PC-9 (cell line): ENCODE data around the gene DNAJB7. TPM values are rescaled to one million over a fixed set of nuclear protein-coding genes. Genes with fewer than 3 reads are reported as not detected.

Source experiments
- BruUV-seq: library from RNA; stranded (reverse); fragments of 400-500 nt; replicated peaks from 2 replicates; lab custom pipeline; 2021; lab: Mats Ljungman, UMichigan
- CTCF ChIA-PET: fragments of 300-600 bp; sonication (Branson Sonifier 250); formaldehyde crosslinking; loops from one replicate; lab custom pipeline; 2022; ENCODE audit warnings: antibody characterized with exemption; lab: Charles Lee
- POLR2A ChIA-PET: fragments of 300-600 bp; sonication (Branson Sonifier 250); formaldehyde crosslinking; loops from one replicate; lab custom pipeline; 2022; ENCODE audit warnings: antibody characterized with exemption; ENCODE audit not compliant: unreplicated experiment; lab: Charles Lee
- DNase-seq, 2 experiments: peaks; one replicate each; pipeline versions ENCODE4 v3.0.0 to v3.0.0-alpha.2; 2015 to 2022; ENCODE audit warnings: mixed read lengths in 1 of 2
- H2AFZ ChIP-seq: fragments of 200-600 bp; sonication (generic); 2 replicates; pipeline ENCODE4 v1.8.1; 2017; ENCODE audit warnings: antibody characterized with exemption
- H3F3A ChIP-seq: fragments of 200-600 bp; sonication (generic); 2 replicates; pipeline ENCODE4 v1.8.1; 2017; ENCODE audit warnings: antibody characterized with exemption, mild to moderate bottlenecking, low read depth; ENCODE audit not compliant: insufficient read depth
- H3K27ac ChIP-seq: fragments of 200-600 bp; sonication (generic); 2 replicates; pipeline ENCODE4 v1.6.1; 2016; ENCODE audit warnings: mixed run types
- H3K27me3 ChIP-seq: fragments of 200-600 bp; sonication (generic); 2 replicates; pipeline ENCODE4 v1.6.1; 2016; ENCODE audit warnings: low read depth, mixed run types; ENCODE audit not compliant: insufficient read depth
- H3K36me3 ChIP-seq: fragments of 200-600 bp; sonication (generic); 2 replicates; pipeline ENCODE4 v1.6.1; 2016; ENCODE audit warnings: low read depth, mixed run types
- H3K4me1 ChIP-seq: fragments of 200-600 bp; sonication (generic); replicated peaks from 2 replicates; pipeline ENCODE4 v1.6.1; 2016; ENCODE audit warnings: mixed run types; ENCODE audit not compliant: insufficient read depth
- H3K4me2 ChIP-seq: fragments of 200-600 bp; sonication (generic); 2 replicates; pipeline ENCODE4 v1.6.1; 2017; ENCODE audit warnings: mixed run types
- H3K4me3 ChIP-seq: fragments of 200-600 bp; sonication (generic); 2 replicates; pipeline ENCODE4 v1.6.1; 2016; ENCODE audit warnings: mixed run types
- H3K79me2 ChIP-seq: fragments of 200-600 bp; sonication (generic); 2 replicates; pipeline ENCODE4 v1.6.1; 2017; ENCODE audit warnings: low read depth, mixed run types
- H3K9me2 ChIP-seq: fragments of 200-600 bp; sonication (generic); 2 replicates; pipeline ENCODE4 v1.8.1; 2017; ENCODE audit warnings: mild to moderate bottlenecking; ENCODE audit not compliant: insufficient read depth
- H3K9me3 ChIP-seq: fragments of 200-600 bp; sonication (generic); 2 replicates; pipeline ENCODE4 v1.8.1; 2016; ENCODE audit warnings: low read depth; ENCODE audit not compliant: insufficient read depth
- H4K20me1 ChIP-seq: fragments of 200-600 bp; sonication (generic); 2 replicates; pipeline ENCODE4 v1.8.1; 2017; ENCODE audit not compliant: insufficient read depth
- CTCF ChIP-seq: fragments of 200-600 bp; sonication (generic); conservative IDR thresholded peaks from 2 replicates; pipeline ENCODE4 v1.6.1; 2017; ENCODE audit warnings: mixed run types, antibody characterized with exemption, mild to moderate bottlenecking, moderate library complexity
- EZH2 ChIP-seq: fragments of 200-600 bp; sonication (generic); IDR thresholded peaks from 2 replicates; pipeline ENCODE4 v1.8.0; 2017; ENCODE audit warnings: antibody characterized with exemption, low read depth
- intact Hi-C: fragments of 100-400 bp; cut with micrococcal nuclease; formaldehyde crosslinking; loops from one replicate; pipeline ENCODE4 v1.10.0; 2022; ENCODE audit not compliant: unreplicated experiment
- total RNA-seq: library from RNA; stranded (reverse); gene quantifications from 2 replicates; pipeline ENCODE4 v1.2.3, GENCODE V29; 2021

The DNAJB7 gene
- total RNA-seq, 1 experiment from 2014 or later = not detected

GRCh38 chr22:40867109-40867508, 5.2 kb upstream of the DNAJB7 start:
- Histone ChIP-seq H3F3A (0 out of 2 replicates have a peak, but pooled peaks cover 11% of the 10 kb centered on the region), H3K27ac (no peak overlapping the region; the same call in 1 of the 2 replicates), H3K4me1 (no peaks in the 10 kb centered on the region), H4K20me1 (peaks cover 6% of the 10 kb centered on the region; the same call in 1 of the 2 replicates), H2AFZ (no peak overlapping the region), H3K27me3 (no peaks in the 10 kb centered on the region), H3K9me2 (no peaks in the 10 kb centered on the region), H3K79me2 (peaks cover 21% of the 10 kb centered on the region), H3K4me2 (no peak overlapping the region), H3K36me3 (peaks cover 13% of the 10 kb centered on the region), H3K4me3 (no peak overlapping the region), H3K9me3 (no peaks in the 10 kb centered on the region)
- CTCF ChIA-PET = interaction anchor here (0.5 kb wide), 1 partner anchor 35 kb away, joined by 4 read pairs; no protein-coding TSS in a partner anchor
- TF ChIP-seq EZH2 = no peak
- no TSS peak for BruUV-seq
- intact Hi-C loops = no loop called here
- POLR2A ChIA-PET = interaction anchor here (0.6 kb wide), 1 partner anchor 11 kb away, joined by 14 read pairs; the partner anchor contains the start of gene ST13
- DNase-seq = no peak

DNA sequence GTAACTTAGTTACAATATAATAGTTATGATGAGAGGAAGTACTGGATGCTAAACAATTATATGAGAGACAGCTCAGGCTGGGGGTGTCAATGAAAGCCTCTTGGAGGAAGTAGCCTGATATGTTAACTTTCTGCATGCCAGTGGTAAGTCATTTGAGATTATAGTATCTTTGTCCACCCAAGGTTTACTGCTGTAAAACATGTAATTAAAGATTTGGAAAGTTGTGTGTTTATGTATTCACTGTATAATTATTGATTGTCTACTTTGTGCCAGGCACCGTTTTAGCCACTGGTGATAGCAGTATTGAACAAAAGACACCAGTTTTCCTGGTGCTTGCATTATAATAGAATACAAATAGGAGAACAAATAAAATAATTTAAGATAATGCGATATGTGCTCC, 624 bp upstream of the DNAJB7 start:
- Histone ChIP-seq H3K4me1 (peaks cover 15% of the 10 kb centered on the region), H3K36me3 (peaks cover 6% of the 10 kb centered on the region; the same call in 1 of the 2 replicates), H3K9me2 (no peaks in the 10 kb centered on the region), H3K4me3 (no peak overlapping the region), H3F3A (peaks cover 15% of the 10 kb centered on the region; the same call in 1 of the 2 replicates), H2AFZ (no peak overlapping the region), H3K9me3 (no peaks in the 10 kb centered on the region), H4K20me1 (peaks cover 16% of the 10 kb centered on the region; the same call in 1 of the 2 replicates), H3K4me2 (no peak overlapping the region), H3K27me3 (no peaks in the 10 kb centered on the region), H3K27ac (no peak overlapping the region), H3K79me2 (peaks cover 67% of the 10 kb centered on the region)
- CTCF ChIA-PET = no interaction called here
- intact Hi-C loops = no loop called here
- DNase-seq = no peak
- BruUV-seq = no TSS peak
- POLR2A ChIA-PET = no interaction called here
- TF ChIP-seq EZH2 (no peak), CTCF (no peak)

GRCh38 chr22:40857309-40857855, 4.5 kb downstream of the DNAJB7 start:
- H2AFZ ChIP-seq = peak overlapping the region; percentile 92
- peaks cover 9% of the 10 kb centered on the region; the same call in 1 of the 2 replicates for H3F3A ChIP-seq
- no peaks in the 10 kb centered on the region for H3K9me2 ChIP-seq
- H4K20me1 ChIP-seq = peaks cover 44% of the 10 kb centered on the region
- ChIA-PET POLR2A (interaction anchor here (0.5 to 1.1 kb wide), 5 partner anchors 34 to 813 kb away, joined by 5 to 12 read pairs (median 10); partner anchors contain the start of gene RBX1), CTCF (interaction anchor here (0.6 kb wide), 1 partner anchor 144 kb away, joined by 7 read pairs; no protein-coding TSS in a partner anchor)
- H3K4me2 ChIP-seq = peak overlapping the region; percentile 99
- H3K36me3 ChIP-seq = peaks cover 20% of the 10 kb centered on the region
- DNase-seq = no peak
- no peaks in the 10 kb centered on the region for H3K9me3 ChIP-seq
- peak overlapping the region; percentile 98 for H3K4me3 ChIP-seq
- H3K27me3 ChIP-seq = no peaks in the 10 kb centered on the region
- TSS peak; percentile 70 for BruUV-seq
- intact Hi-C loops = no loop called here
- peaks cover 95% of the 10 kb centered on the region for H3K79me2 ChIP-seq
- no peak for TF ChIP-seq CTCF
- H3K4me1 ChIP-seq = peaks cover 43% of the 10 kb centered on the region
- peak overlapping the region; percentile 88 for H3K27ac ChIP-seq
